Measurements from ENCODE around the gene SFT2D1. TPM values are rescaled to one million over a fixed set of nuclear protein-coding genes. Genes with fewer than 3 reads are reported as not detected.
A peak's percentile ranks its signal among the peaks of the same experiment; 100 is the strongest.
"Not testable (repeated sequence)": the region's sequence is repeated elsewhere in the genome, so short reads cannot be mapped to it uniquely, and the experiment has no call there.

The SFT2D1 gene
- 10 to 100 TPM; 51.8 to 67.9 (median 59.1) TPM for polyA plus RNA-seq (ENCODE audit: insufficient read depth in 1 of 5, insufficient read length in 5 of 5, low replicate concordance in 1 of 5)
- long read RNA-seq, donor 1, transcript SFT2D1-201 (8 exons, 1,079 nt) = major isoform, 43 of 99 reads
- long read RNA-seq, donor 1, transcript SFT2D1-203 (2 exons, 2,061 nt) = minor isoform, 8 of 99 reads
- long read RNA-seq, donor 1, partial matches to known transcripts = 25 of 99 reads
- long read RNA-seq, donor 1, other reads (novel, unspliced or antisense) = 22 of 99 reads
- long read RNA-seq, donor 2, transcript SFT2D1-201 (8 exons, 1,079 nt) = major isoform, 16 of 36 reads
- long read RNA-seq, donor 2, partial matches to known transcripts = 7 of 36 reads
- long read RNA-seq, donor 2, other reads (novel, unspliced or antisense) = 10 of 36 reads
- long read RNA-seq, donor 3, transcript SFT2D1-201 (8 exons, 1,079 nt) = major isoform, 35 of 51 reads
- long read RNA-seq, donor 3, partial matches to known transcripts = 14 of 51 reads
- long read RNA-seq, donor 3, other reads (novel, unspliced or antisense) = 0 of 51 reads
- long read RNA-seq, donor 4, transcript SFT2D1-201 (8 exons, 1,079 nt) = major isoform, 14 of 24 reads
- long read RNA-seq, donor 4, partial matches to known transcripts = 0 of 24 reads
- long read RNA-seq, donor 4, other reads (novel, unspliced or antisense) = 7 of 24 reads
- long read RNA-seq, donor 5, transcript SFT2D1-201 (8 exons, 1,079 nt) = major isoform, 41 of 75 reads
- long read RNA-seq, donor 5, partial matches to known transcripts = 20 of 75 reads
- long read RNA-seq, donor 5, other reads (novel, unspliced or antisense) = 12 of 75 reads
- long read RNA-seq, donor 6, transcript SFT2D1-201 (8 exons, 1,079 nt) = major isoform, 43 of 83 reads
- long read RNA-seq, donor 6, partial matches to known transcripts = 25 of 83 reads
- long read RNA-seq, donor 6, other reads (novel, unspliced or antisense) = 10 of 83 reads
- long read RNA-seq, donor 7, transcript SFT2D1-201 (8 exons, 1,079 nt) = major isoform, 30 of 41 reads
- long read RNA-seq, donor 7, partial matches to known transcripts = 0 of 41 reads
- long read RNA-seq, donor 7, other reads (novel, unspliced or antisense) = 8 of 41 reads
- long read RNA-seq, donor 8, transcript SFT2D1-201 (8 exons, 1,079 nt) = major isoform, 12 of 14 reads
- long read RNA-seq, donor 8, partial matches to known transcripts = 0 of 14 reads
- long read RNA-seq, donor 8, other reads (novel, unspliced or antisense) = 0 of 14 reads

GRCh38 chr6:166342349-166343149, at the start of gene SFT2D1:
TSS of gene SFT2D1 (minus strand) at chr6:166342545. CDS start at chr6:166342481, 64 bp downstream.
- peak; percentile 85 to 86 for DNase-seq

GRCh38 chr6:166389119-166389518, 46.8 kb upstream of the SFT2D1 start:
- DNase-seq = no peak

GRCh38 chr6:166388290-166389004, 46.1 kb upstream of the SFT2D1 start:
- DNase-seq = no peak

GRCh38 chr6:166387642-166388289, 45.4 kb upstream of the SFT2D1 start:
- no peak for DNase-seq

GRCh38 chr6:166387098-166387497, 44.8 kb upstream of the SFT2D1 start:
- not testable (repeated sequence) for DNase-seq

GRCh38 chr6:166386111-166386510, 43.8 kb upstream of the SFT2D1 start:
- DNase-seq = no peak

- DNase-seq = not testable (repeated sequence)
These were observed 41.5 kb upstream of the SFT2D1 start for GRCh38 chr6:166383802-166384363.

- peak; percentile 97 to 98 for DNase-seq
These were observed 40.8 kb upstream of the SFT2D1 start, which contains the start of gene MPC1 for GRCh38 chr6:166382933-166383801. TSS of gene MPC1 (minus strand) at chr6:166382940. CDS start at chr6:166382876, 64 bp downstream.

GRCh38 chr6:166382500-166382932, 40.2 kb upstream of the SFT2D1 start:
- DNase-seq = no peak

- peak; percentile 52 to 59 for DNase-seq
These were observed 39.6 kb upstream of the SFT2D1 start for GRCh38 chr6:166381733-166382499.

GRCh38 chr6:166381381-166381732, 39.0 kb upstream of the SFT2D1 start:
- DNase-seq = no peak

GRCh38 chr6:166379800-166380199, 37.5 kb upstream of the SFT2D1 start:
- no peak for DNase-seq

GRCh38 chr6:166379103-166379586, 36.8 kb upstream of the SFT2D1 start:
- no peak for DNase-seq

- no peak for DNase-seq
These were observed 35.4 kb upstream of the SFT2D1 start for GRCh38 chr6:166377721-166378120.

GRCh38 chr6:166375013-166375412, 32.7 kb upstream of the SFT2D1 start:
- no peak for DNase-seq

GRCh38 chr6:166370489-166370888, 28.1 kb upstream of the SFT2D1 start:
- DNase-seq = no peak

GRCh38 chr6:166369782-166370181, 27.4 kb upstream of the SFT2D1 start:
- DNase-seq = no peak

Measured in right lung (tissue), 10 donors.